Measurements from ENCODE around the gene AASDH. TPM values are rescaled to one million over a fixed set of nuclear protein-coding genes. Genes with fewer than 3 reads are reported as not detected.
"Not testable (repeated sequence)": the region's sequence is repeated elsewhere in the genome, so short reads cannot be mapped to it uniquely, and the experiment has no call there.

The AASDH gene
- total RNA-seq, 2 experiments from 2014 or later, result 10.2 to 10.6 TPM

DNA sequence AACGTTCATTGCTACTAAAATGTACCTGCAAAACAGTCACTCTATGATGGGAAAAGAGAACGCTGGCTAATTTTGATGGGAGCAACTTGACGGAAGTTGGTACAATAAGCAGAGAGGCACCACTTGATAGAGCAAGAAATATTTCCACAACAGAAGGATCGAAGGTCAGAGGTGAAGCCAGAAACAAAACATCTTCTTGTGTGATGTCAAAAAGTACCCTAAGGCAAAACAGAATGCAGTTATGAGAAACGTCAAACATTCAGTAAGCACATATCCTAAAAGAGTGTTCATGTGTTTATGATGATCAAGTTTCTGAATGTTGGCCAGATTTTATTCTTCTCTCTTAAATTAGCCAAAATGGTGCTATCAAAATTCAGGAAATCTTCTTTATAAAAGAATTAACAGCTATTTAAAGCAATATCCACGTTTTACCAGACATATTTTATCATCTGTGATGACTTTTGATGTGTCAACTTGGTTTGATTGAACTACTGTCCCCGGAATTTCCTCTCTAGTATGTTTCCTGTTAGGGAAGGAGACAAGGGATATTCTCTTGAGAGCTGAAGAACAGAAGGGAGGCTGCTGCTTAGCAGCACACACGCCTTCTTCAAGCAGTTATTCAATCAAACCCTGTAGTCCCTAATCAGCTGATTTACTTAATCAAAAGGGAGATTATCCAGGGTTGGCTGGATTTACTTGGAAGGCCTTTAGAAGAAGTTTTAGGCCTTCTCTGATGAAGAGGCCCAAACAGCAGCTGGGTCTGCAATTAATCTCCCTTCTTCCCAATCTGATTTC is 15.7 kb downstream of the AASDH start:
- Mint-ChIP-seq H3K36me3 (ENCODE audit: low read depth) (peaks cover 76% of the 10 kb centered on the region), H3K4me3 (no peak overlapping the region), H3K27me3 (no peaks in the 10 kb centered on the region), H3K4me1 (ENCODE audit: low read depth) (no peaks in the 10 kb centered on the region), H3K9me3 (peaks cover 2% of the 10 kb centered on the region), H3K27ac (no peak overlapping the region)
- ChIA-PET CTCF (no interaction called here), POLR2A (no interaction called here)
- no peak for ATAC-seq (ENCODE audit: poor library complexity)
- no peaks in the 10 kb centered on the region for H3K27me3 ChIP-seq (ENCODE audit: control insufficient read depth in 1 of 2, insufficient read depth in 2 of 2, low read length in 2 of 2)
- intact Hi-C loops (cut with DNase I, micrococcal nuclease), result no loop called here
- no peak for DNase-seq
- no peaks in the 10 kb centered on the region for H3K4me1 ChIP-seq (ENCODE audit: insufficient read depth, low read length)
- H3K27ac ChIP-seq (ENCODE audit: low read depth in 1 of 2, low read length in 2 of 2), result no peak overlapping the region
- TF ChIP-seq, protein P1, sequence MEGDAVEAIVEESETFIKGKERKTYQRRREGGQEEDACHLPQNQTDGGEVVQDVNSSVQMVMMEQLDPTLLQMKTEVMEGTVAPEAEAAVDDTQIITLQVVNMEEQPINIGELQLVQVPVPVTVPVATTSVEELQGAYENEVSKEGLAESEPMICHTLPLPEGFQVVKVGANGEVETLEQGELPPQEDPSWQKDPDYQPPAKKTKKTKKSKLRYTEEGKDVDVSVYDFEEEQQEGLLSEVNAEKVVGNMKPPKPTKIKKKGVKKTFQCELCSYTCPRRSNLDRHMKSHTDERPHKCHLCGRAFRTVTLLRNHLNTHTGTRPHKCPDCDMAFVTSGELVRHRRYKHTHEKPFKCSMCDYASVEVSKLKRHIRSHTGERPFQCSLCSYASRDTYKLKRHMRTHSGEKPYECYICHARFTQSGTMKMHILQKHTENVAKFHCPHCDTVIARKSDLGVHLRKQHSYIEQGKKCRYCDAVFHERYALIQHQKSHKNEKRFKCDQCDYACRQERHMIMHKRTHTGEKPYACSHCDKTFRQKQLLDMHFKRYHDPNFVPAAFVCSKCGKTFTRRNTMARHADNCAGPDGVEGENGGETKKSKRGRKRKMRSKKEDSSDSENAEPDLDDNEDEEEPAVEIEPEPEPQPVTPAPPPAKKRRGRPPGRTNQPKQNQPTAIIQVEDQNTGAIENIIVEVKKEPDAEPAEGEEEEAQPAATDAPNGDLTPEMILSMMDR (IDR thresholded peaks at IDR 0.05), result no peak
- H3K4me3 ChIP-seq (ENCODE audit: low read length), result no peak overlapping the region
- H3K36me3 ChIP-seq (ENCODE audit: insufficient read depth, low read length), result peaks cover 23% of the 10 kb centered on the region
- H3K9me3 ChIP-seq (ENCODE audit: control insufficient read depth in 1 of 2, insufficient read depth in 1 of 2, low read length in 2 of 2), result no peaks in the 10 kb centered on the region

- ChIA-PET CTCF (no interaction called here), POLR2A (no interaction called here)
- peaks cover 2% of the 10 kb centered on the region for H3K9me3 Mint-ChIP-seq
- DNase-seq (no peak), ATAC-seq (ENCODE audit: poor library complexity) (no peak)
- H3K4me3 Mint-ChIP-seq, result no peak overlapping the region
- H3K27ac ChIP-seq (ENCODE audit: low read depth in 1 of 2, low read length in 2 of 2), result no peak overlapping the region
- H3K4me3 ChIP-seq (ENCODE audit: low read length), result no peak overlapping the region
- no peaks in the 10 kb centered on the region for H3K4me1 ChIP-seq (ENCODE audit: insufficient read depth, low read length)
- no peaks in the 10 kb centered on the region for H3K9me3 ChIP-seq (ENCODE audit: control insufficient read depth in 1 of 2, insufficient read depth in 1 of 2, low read length in 2 of 2)
- no peaks in the 10 kb centered on the region for H3K4me1 Mint-ChIP-seq (ENCODE audit: low read depth)
- peaks cover 73% of the 10 kb centered on the region for H3K36me3 Mint-ChIP-seq (ENCODE audit: low read depth)
- peaks cover 23% of the 10 kb centered on the region for H3K36me3 ChIP-seq (ENCODE audit: insufficient read depth, low read length)
- no peaks in the 10 kb centered on the region for H3K27me3 ChIP-seq (ENCODE audit: control insufficient read depth in 1 of 2, insufficient read depth in 2 of 2, low read length in 2 of 2)
- intact Hi-C loops (cut with DNase I, micrococcal nuclease), result no loop called here
- H3K27ac Mint-ChIP-seq, result no peak overlapping the region
- TF ChIP-seq, protein P1 (IDR thresholded peaks at IDR 0.05), result no peak
- H3K27me3 Mint-ChIP-seq, result no peaks in the 10 kb centered on the region
Measured at GRCh38 chr4:56370377-56370776, 16.9 kb downstream of the AASDH start.

- H3K9me3 Mint-ChIP-seq; H3K4me1 Mint-ChIP-seq (ENCODE audit: low read depth); H3K4me1 ChIP-seq (ENCODE audit: insufficient read depth, low read length); CTCF ChIA-PET; H3K27me3 ChIP-seq (ENCODE audit: control insufficient read depth in 1 of 2, insufficient read depth in 2 of 2, low read length in 2 of 2); H3K27ac Mint-ChIP-seq; ATAC-seq (ENCODE audit: poor library complexity); H3K9me3 ChIP-seq (ENCODE audit: control insufficient read depth in 1 of 2, insufficient read depth in 1 of 2, low read length in 2 of 2); intact Hi-C loops (cut with DNase I, micrococcal nuclease); H3K4me3 Mint-ChIP-seq; H3K27me3 Mint-ChIP-seq; POLR2A ChIA-PET; DNase-seq; H3K27ac ChIP-seq (ENCODE audit: low read depth in 1 of 2, low read length in 2 of 2); H3K4me3 ChIP-seq (ENCODE audit: low read length); H3K36me3 ChIP-seq (ENCODE audit: insufficient read depth, low read length): not testable (repeated sequence)
- peaks cover 71% of the 10 kb centered on the region for H3K36me3 Mint-ChIP-seq (ENCODE audit: low read depth)
Measured at GRCh38 chr4:56362981-56363380, 24.3 kb downstream of the AASDH start.

DNA sequence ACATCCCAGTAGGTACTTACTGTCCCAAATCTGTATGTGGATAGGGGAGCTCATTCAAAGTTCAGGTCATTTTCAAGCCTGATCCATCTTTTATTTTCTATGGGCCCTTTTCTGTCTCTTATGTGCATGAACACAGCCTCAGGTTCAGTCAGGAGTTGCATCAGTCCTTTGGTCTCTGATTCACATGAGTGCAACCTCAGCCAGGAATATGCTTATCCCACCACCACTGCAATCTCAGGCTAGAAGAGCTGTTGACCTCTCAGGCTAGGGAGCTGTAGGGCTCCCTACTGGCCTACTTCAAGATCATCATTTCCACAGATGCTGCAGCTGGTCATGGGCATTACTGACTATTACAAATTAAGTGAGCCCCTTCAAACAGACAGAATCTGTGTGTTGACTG is 27.2 kb downstream of the AASDH start:
- H3K27ac ChIP-seq (ENCODE audit: low read depth in 1 of 2, low read length in 2 of 2), result no peak overlapping the region
- Mint-ChIP-seq H3K36me3 (ENCODE audit: low read depth) (peaks cover 76% of the 10 kb centered on the region), H3K27me3 (no peaks in the 10 kb centered on the region), H3K4me3 (no peak overlapping the region), H3K9me3 (no peaks in the 10 kb centered on the region), H3K27ac (no peak overlapping the region), H3K4me1 (ENCODE audit: low read depth) (no peaks in the 10 kb centered on the region)
- H3K36me3 ChIP-seq (ENCODE audit: insufficient read depth, low read length), result peaks cover 7% of the 10 kb centered on the region
- no peaks in the 10 kb centered on the region for H3K27me3 ChIP-seq (ENCODE audit: control insufficient read depth in 1 of 2, insufficient read depth in 2 of 2, low read length in 2 of 2)
- no peak for DNase-seq
- ATAC-seq (ENCODE audit: poor library complexity), result no peak
- no peak overlapping the region for H3K4me3 ChIP-seq (ENCODE audit: low read length)
- CTCF ChIA-PET, result no interaction called here
- POLR2A ChIA-PET, result no interaction called here
- intact Hi-C loops (cut with DNase I, micrococcal nuclease), result no loop called here
- TF ChIP-seq, protein P1 (IDR thresholded peaks at IDR 0.05), result no peak
- H3K4me1 ChIP-seq (ENCODE audit: insufficient read depth, low read length), result no peaks in the 10 kb centered on the region
- H3K9me3 ChIP-seq (ENCODE audit: control insufficient read depth in 1 of 2, insufficient read depth in 1 of 2, low read length in 2 of 2), result no peaks in the 10 kb centered on the region
